Transverse colon (tissue), 4 donors: ENCODE measurements around the gene LIPI.
"Not testable (repeated sequence)": the region's sequence is repeated elsewhere in the genome, so short reads cannot be mapped to it uniquely, and the experiment has no call there.

ENCODE experiments used
- EP300 ChIP-seq: sonication (generic); formaldehyde crosslinking; IDR thresholded peaks from one replicate; pipeline ENCODE4 v1.6.1; 2017; ENCODE audit warnings: antibody characterized with exemption, low read depth
- POLR2A ChIP-seq: fragments of 450-650 bp; IDR thresholded peaks from one replicate; pipeline ENCODE4 v1.6.1; 2016; ENCODE audit warnings: antibody characterized with exemption, mild to moderate bottlenecking, moderate library complexity
- POLR2AphosphoS5 ChIP-seq, 3 donors: sonication (generic); formaldehyde crosslinking; IDR thresholded peaks; one replicate each; pipeline ENCODE4 v1.6.1; 2016; ENCODE audit warnings: antibody characterized with exemption in 3 of 3
- TF ChIP-seq, protein P1 (sequence below), 5 experiments: fragments of 200-600 bp in 3 of 5; fragments of 450-650 bp in 2 of 5; sonication (generic) in 3 of 5; IDR thresholded peaks; 1 replicate in 2 of 5; 2 replicates in 3 of 5; pipeline ENCODE4 v1.5.1; 2016 to 2017; ENCODE audit warnings: antibody characterized with exemption in 5 of 5, inconsistent platforms in 3 of 5, mild to moderate bottlenecking in 2 of 5, moderate library complexity in 1 of 5

DNA sequence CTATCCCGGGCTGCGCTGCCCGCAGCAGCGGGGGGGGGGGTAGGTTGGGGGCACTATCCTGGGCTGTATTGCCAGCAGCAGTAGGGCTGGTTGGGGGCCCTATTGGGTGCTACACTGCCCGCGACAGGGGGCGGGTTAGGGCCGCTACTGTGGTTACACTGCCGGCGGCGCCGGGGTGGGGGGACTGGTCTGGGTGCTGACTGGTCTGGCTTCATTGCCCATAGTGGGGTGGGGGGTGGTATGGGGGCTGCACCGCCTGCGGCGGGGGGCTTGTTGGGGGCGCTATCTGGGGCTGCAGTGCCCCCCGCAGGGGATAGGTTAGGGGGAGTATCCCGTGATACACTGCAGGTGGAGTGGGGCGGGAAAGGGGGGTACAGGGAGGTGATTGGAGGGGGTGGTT is 148.1 kb downstream of the LIPI start:
- not testable (repeated sequence) for TF ChIP-seq EP300; POLR2A; POLR2AphosphoS5 (IDR thresholded peaks at IDR 0.05)
- TF ChIP-seq, protein P1, sequence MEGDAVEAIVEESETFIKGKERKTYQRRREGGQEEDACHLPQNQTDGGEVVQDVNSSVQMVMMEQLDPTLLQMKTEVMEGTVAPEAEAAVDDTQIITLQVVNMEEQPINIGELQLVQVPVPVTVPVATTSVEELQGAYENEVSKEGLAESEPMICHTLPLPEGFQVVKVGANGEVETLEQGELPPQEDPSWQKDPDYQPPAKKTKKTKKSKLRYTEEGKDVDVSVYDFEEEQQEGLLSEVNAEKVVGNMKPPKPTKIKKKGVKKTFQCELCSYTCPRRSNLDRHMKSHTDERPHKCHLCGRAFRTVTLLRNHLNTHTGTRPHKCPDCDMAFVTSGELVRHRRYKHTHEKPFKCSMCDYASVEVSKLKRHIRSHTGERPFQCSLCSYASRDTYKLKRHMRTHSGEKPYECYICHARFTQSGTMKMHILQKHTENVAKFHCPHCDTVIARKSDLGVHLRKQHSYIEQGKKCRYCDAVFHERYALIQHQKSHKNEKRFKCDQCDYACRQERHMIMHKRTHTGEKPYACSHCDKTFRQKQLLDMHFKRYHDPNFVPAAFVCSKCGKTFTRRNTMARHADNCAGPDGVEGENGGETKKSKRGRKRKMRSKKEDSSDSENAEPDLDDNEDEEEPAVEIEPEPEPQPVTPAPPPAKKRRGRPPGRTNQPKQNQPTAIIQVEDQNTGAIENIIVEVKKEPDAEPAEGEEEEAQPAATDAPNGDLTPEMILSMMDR (IDR thresholded peaks at IDR 0.05) = not testable (repeated sequence)
